Raji (cell line): ENCODE measurements around the gene MAP2K7.

Source experiments
- POLR2A ChIP-seq: IDR thresholded peaks from 2 replicates; pipeline ENCODE4 v1.6.1; 2011; ENCODE audit warnings: low read depth, low read length, control low read depth; ENCODE audit not compliant: insufficient read depth

Gene MAP2K7

GRCh38 chr19:7872306-7873204 lies 31.1 kb upstream of the MAP2K7 start:
- no peak for TF ChIP-seq POLR2A

GRCh38 chr19:7873304-7874075 lies 30.2 kb upstream of the MAP2K7 start:
- no peak for TF ChIP-seq POLR2A

GRCh38 chr19:7874076-7874896 lies 29.4 kb upstream of the MAP2K7 start, which contains the start of gene PRR36:
Gene PRR36 (minus strand): TSS chr19:7874390. CDS start chr19:7873689, 701 bp downstream.
- TF ChIP-seq POLR2A = no peak

GRCh38 chr19:7874897-7875273 lies 28.8 kb upstream of the MAP2K7 start:
- TF ChIP-seq POLR2A = no peak

- TF ChIP-seq POLR2A = no peak
Observed at GRCh38 chr19:7877249-7877836, 26.3 kb upstream of the MAP2K7 start.

- TF ChIP-seq POLR2A = no peak
Observed at GRCh38 chr19:7879111-7879807, 24.4 kb upstream of the MAP2K7 start.

GRCh38 chr19:7879836-7880235 lies 23.8 kb upstream of the MAP2K7 start:
- TF ChIP-seq POLR2A = no peak

GRCh38 chr19:7881910-7882309 lies 21.8 kb upstream of the MAP2K7 start:
- TF ChIP-seq POLR2A = no peak

GRCh38 chr19:7883105-7883504 lies 20.6 kb upstream of the MAP2K7 start:
- TF ChIP-seq POLR2A = no peak

- no peak for TF ChIP-seq POLR2A
Observed at GRCh38 chr19:7883796-7884570, 19.7 kb upstream of the MAP2K7 start.

- TF ChIP-seq POLR2A = no peak
Observed at GRCh38 chr19:7885818-7886217, 17.9 kb upstream of the MAP2K7 start.

GRCh38 chr19:7887408-7888144 lies 16.1 kb upstream of the MAP2K7 start:
- TF ChIP-seq POLR2A = no peak
